Measurements from ENCODE around the gene ATIC.

DNA sequence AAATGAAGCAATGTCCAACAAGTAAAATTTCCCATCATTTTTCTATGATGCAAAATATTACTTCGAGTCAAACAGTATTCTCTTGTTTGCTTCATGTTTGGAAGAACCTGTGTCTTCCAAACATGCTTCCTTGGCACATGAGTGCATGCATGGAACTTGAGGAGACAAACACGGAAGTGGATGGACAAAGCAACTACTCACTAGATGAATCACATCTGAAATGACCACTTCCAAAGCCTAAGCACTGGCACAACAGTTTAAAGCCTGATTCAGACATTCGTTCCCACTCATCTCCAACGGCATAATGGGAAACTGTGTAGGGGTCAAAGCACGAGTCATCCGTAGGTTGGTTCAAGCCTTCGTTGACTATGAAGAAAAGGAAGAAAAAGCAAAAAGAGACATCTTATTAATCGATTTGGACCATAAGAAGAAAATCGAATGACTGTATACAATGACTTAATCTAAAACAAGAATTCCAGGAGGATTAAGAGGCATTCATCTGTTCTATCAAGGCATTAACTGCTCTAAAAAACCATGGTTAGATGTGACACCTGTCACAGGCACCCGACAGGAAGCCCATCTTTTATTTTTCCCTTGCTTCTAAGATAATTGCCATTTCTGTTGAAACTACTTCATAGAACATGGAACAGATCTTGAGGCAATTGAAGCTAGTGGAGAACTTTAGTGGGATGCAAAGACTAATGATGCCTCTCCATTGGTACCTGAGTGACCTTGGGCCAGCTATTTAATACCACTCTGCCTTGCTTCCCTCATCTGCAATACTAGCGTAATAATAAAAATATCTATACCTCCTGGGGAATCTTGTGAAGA lies 56.0 kb downstream of the ATIC start:
- TF ChIP-seq, protein P1, sequence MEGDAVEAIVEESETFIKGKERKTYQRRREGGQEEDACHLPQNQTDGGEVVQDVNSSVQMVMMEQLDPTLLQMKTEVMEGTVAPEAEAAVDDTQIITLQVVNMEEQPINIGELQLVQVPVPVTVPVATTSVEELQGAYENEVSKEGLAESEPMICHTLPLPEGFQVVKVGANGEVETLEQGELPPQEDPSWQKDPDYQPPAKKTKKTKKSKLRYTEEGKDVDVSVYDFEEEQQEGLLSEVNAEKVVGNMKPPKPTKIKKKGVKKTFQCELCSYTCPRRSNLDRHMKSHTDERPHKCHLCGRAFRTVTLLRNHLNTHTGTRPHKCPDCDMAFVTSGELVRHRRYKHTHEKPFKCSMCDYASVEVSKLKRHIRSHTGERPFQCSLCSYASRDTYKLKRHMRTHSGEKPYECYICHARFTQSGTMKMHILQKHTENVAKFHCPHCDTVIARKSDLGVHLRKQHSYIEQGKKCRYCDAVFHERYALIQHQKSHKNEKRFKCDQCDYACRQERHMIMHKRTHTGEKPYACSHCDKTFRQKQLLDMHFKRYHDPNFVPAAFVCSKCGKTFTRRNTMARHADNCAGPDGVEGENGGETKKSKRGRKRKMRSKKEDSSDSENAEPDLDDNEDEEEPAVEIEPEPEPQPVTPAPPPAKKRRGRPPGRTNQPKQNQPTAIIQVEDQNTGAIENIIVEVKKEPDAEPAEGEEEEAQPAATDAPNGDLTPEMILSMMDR (IDR thresholded peaks at IDR 0.05): no peak
- no peak for TF ChIP-seq EP300 (IDR thresholded peaks at IDR 0.05; ENCODE audit: low read depth)
